HepG2 (cell line): ENCODE data around the gene NMRAL1. TPM values are rescaled to one million over a fixed set of nuclear protein-coding genes. Genes with fewer than 3 reads are reported as not detected.

ENCODE experiments used
- ATF6 ChIP-seq: sonication (generic); formaldehyde crosslinking; conservative IDR thresholded peaks from 2 replicates; pipeline ENCODE4 v1.4.0; 2020; ENCODE audit warnings: missing genetic modification reagents
- EHMT2 ChIP-seq: fragments of 200-600 bp; sonication (generic); IDR thresholded peaks from 2 replicates; pipeline ENCODE4 v1.7.0; 2017; ENCODE audit warnings: antibody characterized with exemption, low read depth, low read length, borderline replicate concordance
- HOXD1 ChIP-seq: sonication (generic); formaldehyde crosslinking; IDR thresholded peaks from 2 replicates; pipeline ENCODE4 v1.5.0; 2020; ENCODE audit warnings: missing genetic modification reagents
- JARID2 ChIP-seq: sonication (generic); formaldehyde crosslinking; IDR thresholded peaks from 2 replicates; pipeline ENCODE4 v1.8.1; 2023; ENCODE audit warnings: missing genetic modification reagents, inconsistent platforms; ENCODE audit not compliant: insufficient replicate concordance
- MTERF4 ChIP-seq: sonication (generic); formaldehyde crosslinking; IDR thresholded peaks from 2 replicates; pipeline ENCODE4 v1.8.0; 2023; ENCODE audit warnings: mild to moderate bottlenecking, missing genetic modification reagents
- RFX3 ChIP-seq: IDR thresholded peaks from 2 replicates; pipeline ENCODE4 v1.6.1; 2016; ENCODE audit warnings: missing biosample characterization, missing genetic modification reagents
- UBTF ChIP-seq: sonication (generic); formaldehyde crosslinking; IDR thresholded peaks from 2 replicates; pipeline ENCODE4 v1.4.0; 2020; ENCODE audit warnings: mild to moderate bottlenecking, missing genetic modification reagents
- ZBED4 ChIP-seq: sonication (generic); formaldehyde crosslinking; IDR thresholded peaks from 2 replicates; pipeline ENCODE4 v1.4.0; 2020; ENCODE audit warnings: missing genetic modification reagents, borderline replicate concordance
- ZNF124 ChIP-seq: sonication (generic); formaldehyde crosslinking; IDR thresholded peaks from 2 replicates; pipeline ENCODE4 v1.4.0; 2020; ENCODE audit warnings: missing genetic modification reagents
- ZNF142 ChIP-seq: sonication (generic); formaldehyde crosslinking; IDR thresholded peaks from 2 replicates; pipeline ENCODE4 v1.4.0; 2020; ENCODE audit warnings: missing genetic modification reagents
- ZNF251 ChIP-seq: sonication (generic); formaldehyde crosslinking; IDR thresholded peaks from 2 replicates; pipeline ENCODE4 v1.9.0; 2021; ENCODE audit warnings: mild to moderate bottlenecking, missing genetic modification reagents
- ZNF670 ChIP-seq: sonication (generic); formaldehyde crosslinking; IDR thresholded peaks from 2 replicates; pipeline ENCODE4 v1.8.0; 2022; ENCODE audit warnings: mild to moderate bottlenecking, missing genetic modification reagents, borderline replicate concordance
- polyA plus RNA-seq, 8 experiments: library from polyadenylated mRNA; depleted of rRNA in 3 of 8; stranded (reverse) in 7 of 8; unstranded in 1 of 8; fragments of >200 nt; fragmentation: Illumina TruSeq in 4 of 8; extraction: Trizol in 4 of 8; gene quantifications; 2 replicates each; pipeline versions ENCODE4 v1.2.1 to v1.2.3, GENCODE V29; 2011 to 2016; ENCODE audit warnings: low read depth in 4 of 8, missing spikeins in 1 of 8, mixed read lengths in 1 of 8; ENCODE audit not compliant: insufficient read depth in 1 of 8
- total RNA-seq, 5 experiments: library from RNA; depleted of rRNA; stranded (reverse); fragments of >200 nt; fragmentation: Illumina TruSeq; extraction: Trizol; gene quantifications; 2 replicates each; pipeline ENCODE4 v1.2.3, GENCODE V29; 2016; ENCODE audit warnings: low read depth in 1 of 5

The NMRAL1 gene
- total and polyA plus RNA-seq, 2 of the 13 experiments (the other 11 are each of a cell fraction or from before 2014, with no cell fraction given), result 30.8 to 33.1 TPM

- TF ChIP-seq ZBED4 (CRISPR knock-in tag), result no peak
- no peak for TF ChIP-seq ZNF142
- TF ChIP-seq HOXD1, result no peak
- TF ChIP-seq ZNF251 (CRISPR knock-in tag), result no peak
- TF ChIP-seq ATF6 (CRISPR knock-in tag), result no peak
- no peak for TF ChIP-seq RFX3 (CRISPR knock-in tag)
- no peak for TF ChIP-seq ZNF124 (CRISPR knock-in tag)
- TF ChIP-seq MTERF4 (CRISPR knock-in tag), result no peak
- no peak for TF ChIP-seq ZNF670 (CRISPR knock-in tag)
- TF ChIP-seq UBTF (CRISPR knock-in tag), result peak; percentile 63; the same call in 1 of the 2 replicates
- TF ChIP-seq EHMT2, result no peak
- TF ChIP-seq JARID2 (CRISPR knock-in tag), result no peak
Observed at GRCh38 chr16:4474192-4474961, at the start of gene NMRAL1 (continued).
